Amniotic stem cell (primary cell): ENCODE results near the gene BBS7.
A peak's percentile ranks its signal among the peaks of the same experiment; 100 is the strongest.

Experiments
- DNase-seq: peaks from one replicate; lab custom pipeline; 2025; lab: John Stamatoyannopoulos, UW

BBS7 gene

DNA sequence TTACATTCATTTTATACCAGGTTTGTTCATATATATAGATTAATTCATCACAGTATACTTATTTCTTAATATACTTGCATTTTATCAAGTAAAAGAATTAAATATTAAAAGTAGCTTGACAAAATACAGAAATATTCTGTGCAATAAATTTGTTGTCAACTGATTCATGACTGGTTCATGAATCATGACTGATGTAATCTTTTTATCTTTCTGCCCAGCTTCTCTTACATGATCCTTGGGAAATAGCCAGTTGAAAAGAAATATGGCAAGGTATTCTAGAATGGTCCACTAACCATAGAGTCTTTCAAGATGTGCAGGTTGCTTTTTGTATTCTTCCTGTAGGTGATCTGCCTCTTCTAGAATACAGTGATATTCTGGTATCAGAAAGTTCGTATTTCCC lies 42.4 kb downstream of the BBS7 start:
- no peak for DNase-seq

DNA sequence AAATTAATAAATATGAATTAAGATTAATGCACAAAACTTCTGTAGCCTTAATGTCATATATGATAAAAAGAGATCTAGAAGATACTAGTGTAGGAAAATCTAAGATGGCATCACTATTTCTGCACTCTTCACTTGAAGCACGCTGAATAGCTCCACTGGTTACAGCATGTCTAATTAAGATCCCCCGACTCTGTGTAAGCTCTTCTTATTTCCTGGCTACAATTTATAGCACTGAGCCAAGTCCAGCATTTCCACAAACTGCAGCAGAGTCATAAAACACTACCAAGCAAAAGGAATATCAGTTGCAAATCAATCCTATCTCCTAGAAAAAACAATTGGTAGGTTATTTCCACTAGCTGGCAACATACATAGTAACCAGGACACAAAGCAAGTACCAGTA lies 45.3 kb downstream of the BBS7 start:
- DNase-seq, result no peak

- DNase-seq, result no peak
Measured at GRCh38 chr4:121824171-121824527, 46.1 kb downstream of the BBS7 start.

DNA sequence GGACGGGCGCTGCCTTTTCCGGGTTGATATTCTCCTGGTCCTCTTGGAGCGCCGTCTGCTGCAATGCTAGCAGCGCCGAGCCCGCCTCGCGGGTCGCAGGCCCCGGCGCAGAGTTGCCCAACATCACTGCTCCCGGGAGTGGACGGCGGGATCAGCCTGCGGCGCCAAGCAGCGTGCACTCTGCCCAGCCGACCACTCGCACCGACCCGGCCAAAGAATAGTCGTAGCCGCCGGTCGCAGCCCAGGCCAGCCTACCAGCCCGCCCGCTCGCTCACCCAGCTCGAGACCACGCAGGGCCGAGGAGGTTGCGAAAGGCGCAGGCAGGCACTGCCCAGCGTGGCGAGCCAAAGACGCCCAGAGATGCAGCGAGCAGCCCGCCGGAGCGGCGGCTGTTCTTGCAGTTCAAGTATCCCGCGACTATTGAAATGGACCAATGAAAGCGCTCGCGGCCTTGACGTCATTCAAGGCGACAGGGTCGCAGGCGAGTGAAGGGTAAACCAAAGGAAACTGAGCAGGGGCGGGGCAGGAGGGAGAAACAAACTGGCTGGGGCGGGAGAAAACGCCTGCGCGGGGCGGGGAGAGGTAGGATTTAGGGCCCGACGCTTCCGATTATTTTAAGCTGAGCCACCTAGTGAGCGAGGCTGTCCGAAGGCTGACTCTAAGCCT lies 46.6 kb downstream of the BBS7 start, which contains the start of gene CCNA2:
CCNA2 (minus strand) TSS at position 379 of the 666 bp plus-strand sequence; CDS start at position 124, 255 bp downstream.
- DNase-seq, result peak; percentile 95

- no peak for DNase-seq
Measured at GRCh38 chr4:121822796-121823504, 47.3 kb downstream of the BBS7 start.

GRCh38 chr4:121822047-121822446 lies 48.2 kb downstream of the BBS7 start:
- no peak for DNase-seq

DNA sequence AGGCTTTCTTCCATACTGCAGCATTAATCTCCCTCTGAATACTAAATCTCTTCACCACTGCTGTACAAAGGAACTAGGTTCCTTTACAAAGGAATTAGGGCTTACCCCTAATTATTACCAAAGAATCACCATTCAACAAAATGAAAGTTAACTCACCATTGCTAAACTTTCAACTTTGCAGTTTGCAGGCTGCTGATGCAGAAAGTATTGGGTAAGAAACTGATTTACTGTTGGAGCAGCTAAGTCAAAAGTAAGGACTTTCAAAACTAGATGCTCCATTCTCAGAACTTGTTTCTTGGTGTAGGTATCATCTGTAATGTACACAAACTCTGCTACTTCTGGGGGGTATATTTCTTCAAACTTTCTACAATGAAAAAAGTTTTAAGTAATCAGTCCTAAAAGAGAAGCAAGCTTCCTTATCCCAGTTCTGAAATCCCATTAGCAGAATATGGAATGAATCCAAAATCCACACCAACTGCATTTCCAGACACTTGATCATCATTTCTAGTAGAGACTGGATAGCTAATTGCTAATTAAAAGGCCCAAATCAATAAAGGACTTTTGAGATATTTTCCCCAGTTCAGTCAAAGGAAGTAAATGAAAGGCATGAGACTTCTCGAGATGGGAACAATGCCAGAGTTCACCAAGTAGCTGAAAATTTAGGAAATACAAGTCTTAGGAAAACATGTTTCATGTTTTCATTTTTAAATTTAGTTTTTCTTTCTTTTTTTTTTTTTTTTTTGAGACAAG lies 50.9 kb downstream of the BBS7 start:
- no peak for DNase-seq

DNA sequence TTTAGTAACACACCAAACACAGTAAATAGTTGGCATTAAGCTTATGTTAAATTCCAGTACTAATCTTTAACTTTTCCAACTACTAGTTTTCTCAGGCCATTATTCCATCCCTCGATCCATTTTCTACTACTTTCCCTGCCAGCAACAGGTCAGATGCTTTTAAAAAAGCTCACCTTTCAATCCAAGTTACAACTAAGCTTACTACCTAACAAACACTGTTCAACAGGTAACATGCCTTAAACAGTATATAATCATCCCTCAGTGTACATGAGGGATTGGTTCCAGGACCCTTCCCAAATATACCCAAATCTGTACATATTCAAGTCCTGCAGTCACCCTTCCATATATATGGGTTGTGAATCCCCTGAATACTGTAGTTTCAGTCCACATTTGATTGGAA lies 52.1 kb downstream of the BBS7 start:
- DNase-seq, result no peak

DNA sequence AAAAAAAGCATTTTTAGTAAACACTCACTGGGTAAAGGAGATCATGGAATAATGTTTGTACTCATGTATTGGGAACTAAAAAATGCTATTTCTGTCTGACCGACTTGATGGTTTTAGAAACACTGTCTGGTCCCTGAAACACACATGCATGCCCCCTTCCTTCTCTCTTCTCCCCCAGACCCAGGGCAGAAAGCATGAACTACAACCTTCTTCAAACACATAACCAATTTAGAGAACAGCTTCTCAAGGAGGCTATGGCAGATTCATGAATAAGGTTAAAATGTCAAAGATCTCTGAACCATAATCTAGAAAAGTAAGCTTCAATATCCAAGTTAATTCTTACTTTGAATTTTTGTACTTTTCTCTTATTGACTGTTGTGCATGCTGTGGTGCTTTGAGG lies 52.6 kb downstream of the BBS7 start:
- DNase-seq, result no peak

GRCh38 chr4:121817006-121817405 lies 53.3 kb downstream of the BBS7 start:
- no peak for DNase-seq

DNA sequence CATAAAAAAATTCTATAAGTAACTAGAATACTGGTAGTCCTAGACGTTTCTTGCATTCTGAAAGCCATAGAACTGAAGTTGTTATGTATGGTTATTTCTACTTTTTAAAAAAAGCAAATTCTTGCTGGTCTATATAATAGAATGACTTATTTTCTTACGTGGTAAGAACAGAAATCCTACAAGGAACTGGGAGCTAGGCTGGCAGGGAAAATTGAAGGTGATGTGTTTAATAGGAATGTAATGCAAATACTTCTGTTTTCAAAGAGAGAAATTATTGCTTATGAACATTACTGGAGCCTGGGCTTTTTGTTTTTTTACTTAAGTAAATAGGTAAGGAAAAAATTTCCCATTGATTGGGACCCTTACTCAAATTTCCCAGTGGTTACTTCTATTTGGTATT lies 55.5 kb downstream of the BBS7 start:
- DNase-seq, result no peak

- DNase-seq, result no peak
Measured at GRCh38 chr4:121811122-121811521, 59.2 kb downstream of the BBS7 start.

GRCh38 chr4:121806411-121806810 lies 63.9 kb downstream of the BBS7 start:
- no peak for DNase-seq

GRCh38 chr4:121801715-121802075 lies 68.6 kb downstream of the BBS7 start:
- DNase-seq, result no peak

DNA sequence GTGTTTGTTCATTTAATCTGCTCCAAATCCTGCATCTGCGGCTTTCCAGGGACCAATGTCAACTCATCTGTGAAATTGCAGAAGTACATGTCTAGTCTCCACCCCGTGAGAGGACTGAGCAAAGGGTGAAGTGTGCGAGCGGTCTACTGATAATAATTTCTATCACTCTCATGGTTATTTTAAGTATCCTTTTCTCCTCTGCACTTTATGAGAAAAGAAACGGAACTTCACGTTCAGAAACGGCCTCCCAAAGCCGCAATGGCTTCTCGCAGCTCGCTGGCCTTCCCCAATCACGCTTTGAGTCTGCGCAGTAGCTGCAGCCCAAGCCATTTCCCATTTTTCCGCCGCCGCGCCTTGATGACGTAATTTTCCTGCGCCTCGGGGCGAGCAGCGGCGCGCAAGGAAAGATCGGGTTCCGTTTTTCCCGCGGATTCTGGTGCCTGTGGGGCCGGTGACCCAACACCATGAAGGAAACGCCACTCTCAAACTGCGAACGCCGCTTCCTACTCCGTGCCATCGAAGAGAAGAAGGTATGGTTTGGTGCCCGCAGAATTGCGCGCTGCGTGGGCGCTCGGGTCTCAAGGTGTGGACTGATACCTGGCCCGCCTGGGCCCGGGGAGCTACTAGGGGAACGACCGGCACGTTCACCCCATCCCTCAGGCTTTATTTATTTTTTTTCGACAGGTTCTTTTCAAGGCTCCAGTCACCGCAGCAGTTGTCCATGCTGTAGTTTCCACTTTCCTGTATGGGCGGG lies 69.1 kb downstream of the BBS7 start, which contains the start of gene EXOSC9:
EXOSC9 (plus strand) TSS at position 363 of the 754 bp plus-strand sequence; CDS start at position 465, 102 bp downstream.
- DNase-seq, result peak; percentile 77

GRCh38 chr4:121800638-121800960 lies 69.7 kb downstream of the BBS7 start:
- no peak for DNase-seq

GRCh38 chr4:121799867-121800501 lies 70.3 kb downstream of the BBS7 start:
- no peak for DNase-seq

- DNase-seq, result no peak
Measured at GRCh38 chr4:121799208-121799823, 71.0 kb downstream of the BBS7 start.

DNA sequence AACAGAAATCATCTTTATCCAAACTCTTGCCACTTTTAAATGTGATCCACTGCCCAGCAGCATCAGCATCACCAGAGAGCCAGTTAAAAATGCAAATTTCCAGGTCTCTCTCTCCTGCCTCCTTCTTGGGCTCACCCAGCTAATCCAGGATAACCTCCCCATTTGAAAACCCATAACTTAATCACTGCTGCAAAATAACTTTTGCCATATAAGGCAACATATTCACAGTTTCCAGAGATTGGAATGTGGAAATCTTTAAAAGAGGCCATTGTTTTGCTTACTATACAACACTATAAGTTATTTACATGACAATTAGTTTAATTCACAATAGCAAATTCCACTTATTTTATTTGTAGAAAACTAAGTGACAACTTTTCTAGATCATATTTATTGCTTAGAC lies 74.0 kb downstream of the BBS7 start:
- DNase-seq, result no peak

- DNase-seq, result no peak
Measured at GRCh38 chr4:121794505-121795188, 75.6 kb downstream of the BBS7 start.

DNA sequence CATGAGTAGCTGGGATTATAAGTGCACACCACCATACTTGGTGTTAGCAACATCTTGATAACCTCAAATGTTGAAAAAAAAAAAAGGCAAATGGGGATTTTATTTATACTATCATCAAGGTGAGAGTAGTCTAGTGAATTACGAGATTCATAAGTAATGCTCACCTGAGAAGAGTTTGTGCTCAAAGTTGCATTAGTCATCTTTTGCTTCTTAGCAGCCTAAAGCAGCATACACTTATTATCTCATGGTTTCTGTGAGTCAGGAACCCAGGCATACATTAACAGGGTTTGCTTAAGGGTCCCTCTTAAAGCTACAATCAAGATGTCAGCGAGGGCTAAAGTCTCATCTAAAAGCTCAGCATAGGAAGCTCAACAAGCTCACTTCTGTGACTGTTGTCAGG lies 77.3 kb downstream of the BBS7 start:
- no peak for DNase-seq
